Transverse colon (tissue), 4 donors: ENCODE data around the gene HADHB. TPM values are rescaled to one million over a fixed set of nuclear protein-coding genes. Genes with fewer than 3 reads are reported as not detected.

ENCODE experiments used
- DNase-seq: peaks from one replicate; pipeline ENCODE4 v3.0.0-alpha.2; 2019
- H3K27ac ChIP-seq, 4 donors: fragments of 200-600 bp; sonication (generic); 2 replicates each; pipeline ENCODE4 v1.5.1; 2016 to 2018; ENCODE audit warnings: inconsistent platforms in 4 of 4
- H3K27me3 ChIP-seq: fragments of 200-600 bp; sonication (generic); 2 replicates; pipeline ENCODE4 v1.5.1; 2017; ENCODE audit warnings: inconsistent platforms
- H3K36me3 ChIP-seq, 4 donors: fragments of 200-600 bp; sonication (generic); 2 replicates each; pipeline ENCODE4 v1.5.1; 2017 to 2019; ENCODE audit warnings: inconsistent platforms in 4 of 4
- H3K4me1 ChIP-seq, 4 donors: fragments of 200-600 bp; sonication (generic); 2 replicates each; pipeline ENCODE4 v1.5.1; 2017 to 2020; ENCODE audit warnings: inconsistent platforms in 4 of 4
- H3K4me3 ChIP-seq, 4 donors: fragments of 200-600 bp; sonication (generic); 1 replicate in 1 of 4; 2 replicates in 3 of 4; pipeline versions ENCODE4 v1.5.1 to v1.6.1; 2017 to 2019; ENCODE audit warnings: inconsistent platforms in 4 of 4
- H3K9me3 ChIP-seq, 2 donors: fragments of 200-600 bp; sonication (generic); 2 replicates each; pipeline ENCODE4 v1.5.1; 2017 to 2019; ENCODE audit warnings: inconsistent platforms in 2 of 2
- CTCF ChIP-seq, 5 experiments: fragments of 200-600 bp in 3 of 5; fragments of 450-650 bp in 2 of 5; sonication (generic) in 3 of 5; IDR thresholded peaks; 1 replicate in 2 of 5; 2 replicates in 3 of 5; pipeline ENCODE4 v1.5.1; 2016 to 2017; ENCODE audit warnings: antibody characterized with exemption in 5 of 5, inconsistent platforms in 3 of 5, mild to moderate bottlenecking in 2 of 5, moderate library complexity in 1 of 5
- EP300 ChIP-seq: sonication (generic); formaldehyde crosslinking; IDR thresholded peaks from one replicate; pipeline ENCODE4 v1.6.1; 2017; ENCODE audit warnings: antibody characterized with exemption, low read depth
- POLR2A ChIP-seq: fragments of 450-650 bp; IDR thresholded peaks from one replicate; pipeline ENCODE4 v1.6.1; 2016; ENCODE audit warnings: antibody characterized with exemption, mild to moderate bottlenecking, moderate library complexity
- POLR2AphosphoS5 ChIP-seq, 3 donors: sonication (generic); formaldehyde crosslinking; IDR thresholded peaks; one replicate each; pipeline ENCODE4 v1.6.1; 2016; ENCODE audit warnings: antibody characterized with exemption in 3 of 3
- WGBS, 2 donors: methylation state at CpG; one replicate each; pipeline ENCODE4 v1.1.5; 2018; ENCODE audit warnings: low coverage in 1 of 2; 5-methylcytosine and 5-hydroxymethylcytosine counted together
- in situ Hi-C, 4 donors: fragments of 200-750 bp; cut with MboI; loops; one replicate each; pipeline versions ENCODE4 v1.15.0 to v1.15.1; 2017; ENCODE audit warnings: low sequenced_read_pairs in 3 of 4, low pct_ligation_motif_present in 1 of 4, low pct_unique_long_range_greater_than_20kb in 1 of 4
- intact Hi-C: fragments of 100-400 bp; cut with DNase I; formaldehyde crosslinking; loops from one replicate; pipeline ENCODE4 v1.15.1; 2023; ENCODE audit warnings: low total_unique reads
- total RNA-seq, 4 donors: library from RNA; depleted of rRNA; stranded (reverse); fragments of >200 nt; gene quantifications; one replicate each; pipeline ENCODE4 v1.1.0, GENCODE V29; 2016

Gene HADHB
- total RNA-seq, 4 donors from 2014 or later: 53.1 to 182 (median 133) TPM

GRCh38 chr2:26273501-26273900, 28.8 kb downstream of the HADHB start:
- no peak for DNase-seq
- Histone ChIP-seq H3K4me1 (peaks cover 0 to 16% (median 9%) of the 10 kb centered on the region in 4 donors), H3K36me3 (peaks cover 0 to 24% (median 8%) of the 10 kb centered on the region in 4 donors), H3K27me3 (no peaks in the 10 kb centered on the region), H3K4me3 (no peak overlapping the region), H3K27ac (peak overlapping the region; percentile 41 to 71 (median 53)), H3K9me3 (no peaks in the 10 kb centered on the region)
- intact Hi-C loops (no loop called here), in situ Hi-C loops (no loop called here)
- WGBS, 2 donors: 67 to 73% methylated on average over 2 of the region's 2 CpGs
- no peak for TF ChIP-seq POLR2AphosphoS5 (IDR thresholded peaks at IDR 0.05)

GRCh38 chr2:26274058-26274613, 29.4 kb downstream of the HADHB start:
- Histone ChIP-seq H3K4me1 (peaks cover 0 to 16% (median 9%) of the 10 kb centered on the region in 4 donors), H3K27ac (peak overlapping the region; percentile 41 to 71 (median 53)), H3K4me3 (no peak overlapping the region), H3K9me3 (no peaks in the 10 kb centered on the region), H3K36me3 (peaks cover 0 to 30% (median 8%) of the 10 kb centered on the region in 4 donors), H3K27me3 (no peaks in the 10 kb centered on the region)
- WGBS, 2 donors: 32 to 48% methylated on average over 2 to 5 of the region's 5 CpGs
- in situ Hi-C loops (no loop called here), intact Hi-C loops (no loop called here)
- peak; percentile 68 for DNase-seq
- TF ChIP-seq EP300 (peak; percentile 15), POLR2AphosphoS5 (IDR thresholded peaks at IDR 0.05) (peak; percentile 47 to 86 (median 80)), CTCF (IDR thresholded peaks at IDR 0.05) (no peak)

- 85 to 89% methylated on average over 4 of the region's 4 CpGs for WGBS, 2 donors
- Histone ChIP-seq H3K27ac (no peak overlapping the region), H3K4me3 (no peak overlapping the region), H3K27me3 (no peaks in the 10 kb centered on the region), H3K9me3 (no peaks in the 10 kb centered on the region), H3K36me3 (peaks cover 0 to 50% (median 13%) of the 10 kb centered on the region in 4 donors), H3K4me1 (peaks cover 0 to 16% (median 9%) of the 10 kb centered on the region in 4 donors)
- intact Hi-C loops: no loop called here
- no peak for DNase-seq
- no peak for TF ChIP-seq CTCF (IDR thresholded peaks at IDR 0.05)
- no peak for TF ChIP-seq POLR2A
- TF ChIP-seq POLR2AphosphoS5 (IDR thresholded peaks at IDR 0.05): no peak
- no peak for TF ChIP-seq EP300
- in situ Hi-C loops: no loop called here
Observed at GRCh38 chr2:26276484-26277227, 31.9 kb downstream of the HADHB start.

GRCh38 chr2:26279886-26280285, 35.1 kb downstream of the HADHB start:
- Histone ChIP-seq H3K4me3 (no peak overlapping the region), H3K4me1 (no peaks in the 10 kb centered on the region), H3K9me3 (no peaks in the 10 kb centered on the region), H3K36me3 (peaks cover 0 to 74% (median 23%) of the 10 kb centered on the region in 4 donors), H3K27ac (no peak overlapping the region), H3K27me3 (no peaks in the 10 kb centered on the region)
- TF ChIP-seq POLR2AphosphoS5 (IDR thresholded peaks at IDR 0.05): no peak
- no peak for TF ChIP-seq POLR2A
- no peak for TF ChIP-seq CTCF (IDR thresholded peaks at IDR 0.05)
- no peak for TF ChIP-seq EP300
- intact Hi-C loops: no loop called here
- DNase-seq: no peak
- in situ Hi-C loops: no loop called here
- 87 to 92% methylated on average over 3 of the region's 3 CpGs for WGBS, 2 donors
